ENCODE measurements around the gene YWHAB. TPM values are rescaled to one million over a fixed set of nuclear protein-coding genes. Genes with fewer than 3 reads are reported as not detected.

Gene YWHAB
- total and polyA plus RNA-seq, 2 donors (not counting 1 experiment from before 2014, with no cell fraction given), result 80.3 to 200 TPM

- peaks cover 97% of the 10 kb centered on the region for H4K20me1 ChIP-seq (ENCODE audit: control insufficient read depth, insufficient read depth, low read length, poor library complexity, severe bottlenecking)
These were observed 6.3 kb downstream of the YWHAB start for GRCh38 chr20:44891826-44892225.

DNA sequence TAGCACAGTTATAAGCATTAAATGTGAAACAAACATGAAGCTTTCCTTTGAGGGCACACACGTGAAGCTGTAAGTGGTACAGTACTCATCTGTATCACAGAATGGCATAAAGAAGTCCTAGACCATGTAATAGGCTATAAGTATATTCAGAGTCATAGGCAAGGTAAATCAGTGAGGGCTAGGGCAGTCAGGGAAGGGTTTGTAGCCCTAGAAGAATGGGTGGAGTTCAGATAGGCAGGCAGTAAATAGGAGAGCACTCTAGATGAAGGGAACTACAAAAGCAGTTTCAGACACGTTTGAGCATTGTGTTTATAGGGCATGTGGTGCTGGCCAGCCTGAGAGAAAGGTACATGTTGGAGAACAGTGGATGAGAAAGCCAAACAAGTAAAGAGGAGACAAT is 9.5 kb downstream of the YWHAB start:
- WGBS (ENCODE audit: insufficient coverage), result 80% methylated on average over 1 of the region's 2 CpGs
- Histone ChIP-seq H3K36me3 (replicated peaks in 1 of 2; ENCODE audit: control extremely low read depth in 1 of 2, control insufficient read depth in 1 of 2, extremely low read depth in 1 of 2, insufficient read depth in 2 of 2, low read length in 1 of 2) (peaks cover 0 to 13% of the 10 kb centered on the region in 2 experiments), H3K9ac (ENCODE audit: low read length) (peak overlapping the region; percentile 7), H2AFZ (ENCODE audit: insufficient read depth, low read depth, low read length, poor library complexity, severe bottlenecking) (no peak overlapping the region), H3K27ac (ENCODE audit: low read length in 2 of 2) (no peak overlapping the region), H3K79me2 (ENCODE audit: control insufficient read depth, insufficient read depth, low read length) (peaks cover 99% of the 10 kb centered on the region), H3K4me2 (replicated peaks; ENCODE audit: low read depth, low read length, poor library complexity, severe bottlenecking) (no peak overlapping the region), H4K20me1 (ENCODE audit: control insufficient read depth, insufficient read depth, low read length, poor library complexity, severe bottlenecking) (peaks cover 97% of the 10 kb centered on the region), H3K4me1 (ENCODE audit: control insufficient read depth in 2 of 2, insufficient read depth in 2 of 2, low read length in 2 of 2) (peaks cover 52 to 57% of the 10 kb centered on the region in 2 donors), H3K9me3 (ENCODE audit: control extremely low read depth in 1 of 3, control insufficient read depth in 2 of 3, insufficient read depth in 1 of 3, low read length in 2 of 3) (no peaks in the 10 kb centered on the region), H3K4me3 (ENCODE audit: control extremely low read depth in 1 of 5, extremely low read depth in 1 of 5, insufficient read depth in 1 of 5, low read depth in 2 of 5, low read length in 4 of 5) (no peak overlapping the region), H3K27me3 (replicated peaks in 1 of 4; ENCODE audit: control extremely low read depth in 1 of 4, control insufficient read depth in 3 of 4, insufficient read depth in 4 of 4, low read length in 3 of 4) (no peaks in the 10 kb centered on the region)
- Mint-ChIP-seq H3K4me1 (peaks cover 73% of the 10 kb centered on the region), H3K27ac (peak overlapping the region; percentile 16), H3K4me3 (peak overlapping the region; percentile 5), H3K27me3 (no peaks in the 10 kb centered on the region), H3K9me3 (ENCODE audit: insufficient read depth) (no peaks in the 10 kb centered on the region)
- DNase-seq (no peak), ATAC-seq (ENCODE audit: low read depth) (no peak)
- TF ChIP-seq CTCF (IDR thresholded peaks at IDR 0.05) (no peak), EZH2 (IDR thresholded peaks at IDR 0.05; ENCODE audit: borderline replicate concordance, insufficient read depth, low read depth, low read length, poor library complexity, severe bottlenecking) (no peak)
- ChIA-PET POLR2A (interaction anchor here (0.6 kb wide), 1 partner anchor 245 kb away, joined by 5 read pairs; no protein-coding TSS in a partner anchor), CTCF (interaction anchor here (0.9 kb wide), 1 partner anchor 201 kb away, joined by 3 read pairs; no protein-coding TSS in a partner anchor)
- intact Hi-C loops (cut with micrococcal nuclease), result no loop called here

More at GRCh38 chr20:44891826-44892225, 6.3 kb downstream of the YWHAB start:
- H3K4me3 Mint-ChIP-seq, result peak overlapping the region; percentile 35
- ChIA-PET POLR2A (no interaction called here), CTCF (interaction anchor here (0.7 to 1.3 kb wide), 2 partner anchors 152 to 204 kb away, joined by 3 to 4 read pairs; no protein-coding TSS in a partner anchor)
- peaks cover 80% of the 10 kb centered on the region for H3K4me1 Mint-ChIP-seq
- TF ChIP-seq CTCF (IDR thresholded peaks at IDR 0.05), result no peak
- ATAC-seq (ENCODE audit: low read depth) (no peak), DNase-seq (no peak)
- H3K4me3 ChIP-seq (ENCODE audit: control extremely low read depth in 1 of 5, extremely low read depth in 1 of 5, insufficient read depth in 1 of 5, low read depth in 2 of 5, low read length in 4 of 5), result no peak overlapping the region
- no peak overlapping the region for H3K9ac ChIP-seq (ENCODE audit: low read length)
- intact Hi-C loops (cut with micrococcal nuclease), result no loop called here
- peak overlapping the region in 1 of 2 donors; percentile 8 for H3K27ac ChIP-seq (ENCODE audit: low read length in 2 of 2)
- peaks cover 0 to 15% of the 10 kb centered on the region in 2 experiments for H3K36me3 ChIP-seq (replicated peaks in 1 of 2; ENCODE audit: control extremely low read depth in 1 of 2, control insufficient read depth in 1 of 2, extremely low read depth in 1 of 2, insufficient read depth in 2 of 2, low read length in 1 of 2)
- WGBS (ENCODE audit: insufficient coverage), result no CpG with 5 or more reads among the region's 1 CpG
- H3K27me3 ChIP-seq (replicated peaks in 1 of 4; ENCODE audit: control extremely low read depth in 1 of 4, control insufficient read depth in 3 of 4, insufficient read depth in 4 of 4, low read length in 3 of 4), result no peaks in the 10 kb centered on the region
- no peaks in the 10 kb centered on the region for H3K9me3 ChIP-seq (ENCODE audit: control extremely low read depth in 1 of 3, control insufficient read depth in 2 of 3, insufficient read depth in 1 of 3, low read length in 2 of 3)
- H3K27ac Mint-ChIP-seq, result no peak overlapping the region
- H3K27me3 Mint-ChIP-seq, result no peaks in the 10 kb centered on the region
- H2AFZ ChIP-seq (ENCODE audit: insufficient read depth, low read depth, low read length, poor library complexity, severe bottlenecking), result no peak overlapping the region
- H3K4me1 ChIP-seq (ENCODE audit: control insufficient read depth in 2 of 2, insufficient read depth in 2 of 2, low read length in 2 of 2), result peaks cover 63 to 65% of the 10 kb centered on the region in 2 donors
- H3K79me2 ChIP-seq (ENCODE audit: control insufficient read depth, insufficient read depth, low read length), result peaks cover 99% of the 10 kb centered on the region
- no peaks in the 10 kb centered on the region for H3K9me3 Mint-ChIP-seq (ENCODE audit: insufficient read depth)
- no peak overlapping the region for H3K4me2 ChIP-seq (replicated peaks; ENCODE audit: low read depth, low read length, poor library complexity, severe bottlenecking)

Measured in B cell (primary cell).